ENCODE results near the gene TFAP2C. TPM values are rescaled to one million over a fixed set of nuclear protein-coding genes. Genes with fewer than 3 reads are reported as not detected.

Gene TFAP2C
- total RNA-seq, 2 donors from 2014 or later = 9.4 to 22.4 TPM

DNA sequence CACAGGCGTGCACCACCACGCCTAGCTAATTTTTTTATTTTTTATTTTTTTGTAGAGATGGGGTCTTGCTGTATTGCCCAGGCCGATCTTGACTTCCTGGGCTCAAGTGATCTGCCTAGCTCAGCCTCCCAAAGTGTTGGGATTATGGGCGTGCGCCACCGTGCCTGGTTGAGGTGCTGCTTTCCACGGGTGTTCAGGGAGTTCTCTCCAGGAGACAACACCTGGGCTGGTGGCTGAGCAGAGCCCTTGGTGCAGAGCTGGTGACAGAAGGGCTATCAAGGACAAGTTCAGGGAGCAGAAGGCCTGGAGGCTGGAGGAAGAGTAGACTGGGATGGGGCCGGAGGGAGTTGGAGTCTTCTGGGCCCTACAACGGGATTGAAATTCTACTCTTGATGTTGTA lies 34.6 kb downstream of the TFAP2C start:
- no peaks in the 10 kb centered on the region for H3K36me3 ChIP-seq
- intact Hi-C loops (cut with DNase I) = no loop called here
- no peaks in the 10 kb centered on the region for H3K4me1 ChIP-seq (replicated peaks)
- TF ChIP-seq POLR2A (IDR thresholded peaks at IDR 0.05) (no peak), POLR2AphosphoS5 (IDR thresholded peaks at IDR 0.05) (no peak)
- TF ChIP-seq, protein P1, sequence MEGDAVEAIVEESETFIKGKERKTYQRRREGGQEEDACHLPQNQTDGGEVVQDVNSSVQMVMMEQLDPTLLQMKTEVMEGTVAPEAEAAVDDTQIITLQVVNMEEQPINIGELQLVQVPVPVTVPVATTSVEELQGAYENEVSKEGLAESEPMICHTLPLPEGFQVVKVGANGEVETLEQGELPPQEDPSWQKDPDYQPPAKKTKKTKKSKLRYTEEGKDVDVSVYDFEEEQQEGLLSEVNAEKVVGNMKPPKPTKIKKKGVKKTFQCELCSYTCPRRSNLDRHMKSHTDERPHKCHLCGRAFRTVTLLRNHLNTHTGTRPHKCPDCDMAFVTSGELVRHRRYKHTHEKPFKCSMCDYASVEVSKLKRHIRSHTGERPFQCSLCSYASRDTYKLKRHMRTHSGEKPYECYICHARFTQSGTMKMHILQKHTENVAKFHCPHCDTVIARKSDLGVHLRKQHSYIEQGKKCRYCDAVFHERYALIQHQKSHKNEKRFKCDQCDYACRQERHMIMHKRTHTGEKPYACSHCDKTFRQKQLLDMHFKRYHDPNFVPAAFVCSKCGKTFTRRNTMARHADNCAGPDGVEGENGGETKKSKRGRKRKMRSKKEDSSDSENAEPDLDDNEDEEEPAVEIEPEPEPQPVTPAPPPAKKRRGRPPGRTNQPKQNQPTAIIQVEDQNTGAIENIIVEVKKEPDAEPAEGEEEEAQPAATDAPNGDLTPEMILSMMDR (IDR thresholded peaks at IDR 0.05) = no peak
- DNase-seq (ENCODE audit: low spot score) = no peak
- 95% methylated on average over 9 of the region's 9 CpGs for WGBS
- H3K27ac ChIP-seq = no peak overlapping the region
- no peaks in the 10 kb centered on the region for H3K27me3 ChIP-seq (replicated peaks; ENCODE audit: insufficient read depth)
- no peaks in the 10 kb centered on the region for H3K9me3 ChIP-seq
- no peak overlapping the region for H3K4me3 ChIP-seq

DNA sequence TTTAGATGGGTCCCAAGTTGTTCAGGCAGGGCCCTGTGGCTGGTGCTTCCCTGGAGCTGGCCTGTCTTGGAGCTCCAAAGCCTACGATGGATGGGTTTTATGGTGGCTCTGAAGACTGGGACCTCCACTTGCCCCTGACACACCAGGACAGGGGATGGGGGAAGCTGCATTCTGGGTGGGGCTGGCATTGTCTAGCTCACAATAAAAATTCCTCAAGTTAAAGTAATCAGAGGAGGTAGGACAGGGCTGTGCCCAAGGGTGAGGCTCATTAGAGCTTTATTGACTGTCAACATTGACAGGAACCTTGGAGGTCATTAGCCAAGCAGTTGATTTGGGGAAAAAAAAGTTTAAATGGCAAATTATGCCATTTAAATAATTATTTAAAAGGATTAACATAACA lies 35.7 kb downstream of the TFAP2C start:
- H3K36me3 ChIP-seq = no peaks in the 10 kb centered on the region
- 59% methylated on average over 1 of the region's 1 CpG for WGBS
- no peaks in the 10 kb centered on the region for H3K4me1 ChIP-seq (replicated peaks)
- no peak overlapping the region for H3K27ac ChIP-seq
- no peaks in the 10 kb centered on the region for H3K27me3 ChIP-seq (replicated peaks; ENCODE audit: insufficient read depth)
- TF ChIP-seq POLR2AphosphoS5 (IDR thresholded peaks at IDR 0.05) (no peak), POLR2A (IDR thresholded peaks at IDR 0.05) (no peak)
- TF ChIP-seq, protein P1 (IDR thresholded peaks at IDR 0.05) = no peak
- no peak overlapping the region for H3K4me3 ChIP-seq
- no peaks in the 10 kb centered on the region for H3K9me3 ChIP-seq
- no peak for DNase-seq (ENCODE audit: low spot score)
- intact Hi-C loops (cut with DNase I) = no loop called here

DNA sequence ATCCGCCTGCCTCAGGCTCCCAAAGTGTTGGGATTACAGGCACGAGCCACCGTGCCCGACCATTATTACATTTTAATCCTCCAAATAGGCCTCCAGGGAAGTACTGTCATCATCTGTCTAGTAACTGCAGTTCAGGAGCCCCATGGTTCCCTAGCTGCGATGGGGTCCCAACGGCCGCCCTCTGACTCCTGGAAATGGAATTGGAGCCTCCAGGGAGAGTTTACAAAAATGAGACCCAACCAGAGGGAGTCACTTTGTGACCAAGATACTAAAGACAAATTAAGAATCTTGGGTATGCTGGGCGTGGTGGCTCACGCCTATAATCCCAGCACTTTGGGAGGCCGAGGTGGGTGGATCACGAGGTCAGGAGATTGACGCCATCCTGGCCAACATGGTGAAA lies 36.7 kb downstream of the TFAP2C start:
- no peaks in the 10 kb centered on the region for H3K9me3 ChIP-seq
- H3K4me1 ChIP-seq (replicated peaks) = no peaks in the 10 kb centered on the region
- no peak overlapping the region for H3K27ac ChIP-seq
- H3K36me3 ChIP-seq = no peaks in the 10 kb centered on the region
- 93% methylated on average over 12 of the region's 12 CpGs for WGBS
- DNase-seq (ENCODE audit: low spot score) = no peak
- TF ChIP-seq POLR2A (IDR thresholded peaks at IDR 0.05) = no peak
- TF ChIP-seq POLR2AphosphoS5 (IDR thresholded peaks at IDR 0.05) = no peak
- TF ChIP-seq, protein P1 (IDR thresholded peaks at IDR 0.05) = no peak
- no peak overlapping the region for H3K4me3 ChIP-seq
- no peaks in the 10 kb centered on the region for H3K27me3 ChIP-seq (replicated peaks; ENCODE audit: insufficient read depth)
- intact Hi-C loops (cut with DNase I) = no loop called here

DNA sequence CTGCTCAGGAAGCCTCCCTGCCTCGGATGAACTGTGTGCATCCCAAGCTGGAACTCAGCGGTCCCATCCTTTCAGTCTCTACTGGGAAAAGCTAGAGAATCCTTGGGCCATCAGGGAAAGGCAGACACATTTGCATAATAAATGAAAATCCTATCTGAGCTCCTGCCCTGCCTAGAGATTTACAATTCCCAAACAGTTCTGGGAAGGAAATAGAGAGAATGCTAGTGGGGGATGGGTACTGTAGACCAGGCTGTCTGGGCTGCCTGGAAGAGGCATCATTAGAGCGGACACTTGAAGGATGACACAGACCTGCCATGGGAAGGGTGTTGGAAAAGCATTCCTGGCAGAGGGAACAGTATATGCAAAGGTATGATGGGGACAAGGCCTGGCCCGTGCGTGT lies 44.3 kb downstream of the TFAP2C start:
- no peaks in the 10 kb centered on the region for H3K36me3 ChIP-seq

DNA sequence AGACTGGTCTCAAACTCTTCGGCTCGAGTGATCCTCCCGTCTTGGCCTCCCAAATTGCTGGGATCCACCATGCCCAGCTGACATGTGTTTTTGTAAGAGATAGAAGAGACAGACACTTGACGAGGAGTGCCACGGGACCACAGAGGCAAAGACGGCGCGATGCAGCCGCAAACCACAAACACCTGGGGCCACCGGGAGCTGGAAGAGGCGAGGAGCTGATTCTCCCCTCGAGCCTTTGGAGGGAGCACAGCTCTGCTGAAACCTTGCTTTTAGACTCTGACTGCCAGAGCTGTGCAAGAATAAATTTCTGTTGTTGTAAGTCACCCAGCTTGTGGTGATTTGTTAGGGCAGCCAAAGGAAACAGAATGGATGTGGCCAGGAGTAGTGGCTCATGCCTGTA lies 46.9 kb downstream of the TFAP2C start:
- TF ChIP-seq, protein P1 (IDR thresholded peaks at IDR 0.05) = no peak
- 82% methylated on average over 12 of the region's 12 CpGs for WGBS
- Histone ChIP-seq H3K9me3 (no peaks in the 10 kb centered on the region), H3K27me3 (replicated peaks; ENCODE audit: insufficient read depth) (no peaks in the 10 kb centered on the region), H3K27ac (no peak overlapping the region), H3K4me1 (replicated peaks) (no peaks in the 10 kb centered on the region), H3K36me3 (no peaks in the 10 kb centered on the region), H3K4me3 (no peak overlapping the region)
- DNase-seq (ENCODE audit: low spot score) = no peak
- intact Hi-C loops (cut with DNase I) = no loop called here

More for the DNA sequence above, 44.3 kb downstream of the TFAP2C start:
- Histone ChIP-seq H3K4me3 (no peak overlapping the region), H3K27me3 (replicated peaks; ENCODE audit: insufficient read depth) (no peaks in the 10 kb centered on the region), H3K4me1 (replicated peaks) (no peaks in the 10 kb centered on the region), H3K9me3 (no peaks in the 10 kb centered on the region), H3K27ac (no peak overlapping the region)
- no peak for TF ChIP-seq POLR2AphosphoS5 (IDR thresholded peaks at IDR 0.05)
- TF ChIP-seq, protein P1 (IDR thresholded peaks at IDR 0.05) = no peak
- TF ChIP-seq POLR2A (IDR thresholded peaks at IDR 0.05) = no peak
- no peak for DNase-seq (ENCODE audit: low spot score)
- intact Hi-C loops (cut with DNase I) = no loop called here
- WGBS = 94% methylated on average over 5 of the region's 5 CpGs

Data from prostate gland (tissue), 2 donors.